Neural crest cell (in vitro differentiated cells): Measurements from ENCODE around the gene CDK5. TPM values are rescaled to one million over a fixed set of nuclear protein-coding genes. Genes with fewer than 3 reads are reported as not detected.
A peak's percentile ranks its signal among the peaks of the same experiment; 100 is the strongest.

Experiments used
- DNase-seq: peaks from one replicate; pipeline ENCODE4 v3.0.0; 2021; ENCODE audit warnings: low read depth, mixed read lengths, low spot score
- H3K27ac Mint-ChIP-seq: one replicate; pipeline ENCODE4 v1.8.0; 2021; ENCODE audit warnings: mild to moderate bottlenecking, mixed read lengths; ENCODE audit not compliant: unreplicated experiment
- H3K27me3 Mint-ChIP-seq: 2 replicates; pipeline ENCODE4 v1.8.0; 2021; ENCODE audit warnings: low read depth, mild to moderate bottlenecking, mixed read lengths
- H3K36me3 Mint-ChIP-seq: 2 replicates; pipeline ENCODE4 v1.8.0; 2021; ENCODE audit warnings: low read depth, mild to moderate bottlenecking, mixed read lengths
- H3K4me1 Mint-ChIP-seq: 2 replicates; pipeline ENCODE4 v1.8.0; 2021; ENCODE audit warnings: mixed read lengths
- H3K4me3 Mint-ChIP-seq: one replicate; pipeline ENCODE4 v1.8.0; 2021; ENCODE audit warnings: mild to moderate bottlenecking, mixed read lengths
- H3K9me3 Mint-ChIP-seq: 2 replicates; pipeline ENCODE4 v1.8.0; 2021; ENCODE audit warnings: mixed read lengths
- CTCF ChIP-seq: fragments of 200-600 bp; sonication (generic); conservative IDR thresholded peaks from 2 replicates; pipeline ENCODE4 v1.5.0; 2021; ENCODE audit warnings: antibody characterized with exemption, mild to moderate bottlenecking
- total RNA-seq: library from RNA; stranded (reverse); gene quantifications from 2 replicates; pipeline ENCODE4 v1.2.1, GENCODE V29; 2021

Gene CDK5
- total RNA-seq, 1 donor from 2014 or later, result 38.9 TPM

- Mint-ChIP-seq H3K4me3 (peak within 1 kb of the TSS; percentile 98), H3K27ac (peak within 1 kb of the TSS; percentile 92), H3K36me3 (no peaks in the 10 kb centered on the region), H3K27me3 (peaks cover 3% of the 10 kb centered on the region), H3K4me1 (peaks cover 35% of the 10 kb centered on the region), H3K9me3 (no peaks in the 10 kb centered on the region)
- DNase-seq, result peak; percentile 81
- no peak for TF ChIP-seq CTCF
Observed at GRCh38 chr7:151085691-151086620, 28.3 kb upstream of the CDK5 start, which contains the start of gene AGAP3. Gene AGAP3 (plus strand): TSS chr7:151086475. CDS start chr7:151086742, 267 bp downstream.

- no peak for DNase-seq
- Mint-ChIP-seq H3K27ac (no peak overlapping the region), H3K4me1 (peaks cover 35% of the 10 kb centered on the region), H3K27me3 (peaks cover 3% of the 10 kb centered on the region), H3K36me3 (no peaks in the 10 kb centered on the region), H3K4me3 (peak overlapping the region; percentile 98), H3K9me3 (no peaks in the 10 kb centered on the region)
- TF ChIP-seq CTCF, result no peak
Observed at GRCh38 chr7:151085329-151085690, 27.6 kb upstream of the CDK5 start.

- H3K27me3 Mint-ChIP-seq, result peaks cover 3% of the 10 kb centered on the region
- H3K4me3 Mint-ChIP-seq, result peak overlapping the region; percentile 82
- peaks cover 35% of the 10 kb centered on the region for H3K4me1 Mint-ChIP-seq
- no peak overlapping the region for H3K27ac Mint-ChIP-seq
- DNase-seq, result no peak
- no peak for TF ChIP-seq CTCF
- peaks cover 4% of the 10 kb centered on the region for H3K36me3 Mint-ChIP-seq
- H3K9me3 Mint-ChIP-seq, result no peaks in the 10 kb centered on the region
Observed at GRCh38 chr7:151083824-151084160, 26.1 kb upstream of the CDK5 start.

- Mint-ChIP-seq H3K27me3 (peaks cover 3% of the 10 kb centered on the region), H3K27ac (peak within 1 kb of the TSS; percentile 80), H3K36me3 (peaks cover 4% of the 10 kb centered on the region), H3K4me1 (peaks cover 35% of the 10 kb centered on the region), H3K9me3 (no peaks in the 10 kb centered on the region), H3K4me3 (peak within 1 kb of the TSS; percentile 91)
- peak; percentile 69 for DNase-seq
- TF ChIP-seq CTCF, result no peak
Observed at GRCh38 chr7:151083071-151083823, 25.6 kb upstream of the CDK5 start, which contains the start of gene TMUB1. Gene TMUB1 (minus strand): TSS chr7:151083493. CDS start chr7:151082563, 930 bp downstream.

- H3K4me3 Mint-ChIP-seq, result peak overlapping the region; percentile 91
- H3K36me3 Mint-ChIP-seq, result peaks cover 4% of the 10 kb centered on the region
- peak overlapping the region; percentile 80 for H3K27ac Mint-ChIP-seq
- peaks cover 3% of the 10 kb centered on the region for H3K27me3 Mint-ChIP-seq
- no peak for TF ChIP-seq CTCF
- no peaks in the 10 kb centered on the region for H3K9me3 Mint-ChIP-seq
- peaks cover 35% of the 10 kb centered on the region for H3K4me1 Mint-ChIP-seq
- no peak for DNase-seq
Observed at GRCh38 chr7:151082141-151083070, 24.7 kb upstream of the CDK5 start.
